Measurements from ENCODE around the gene GRAMD4.

GRAMD4 gene

GRCh38 chr22:46656856-46657654 is 36.9 kb downstream of the GRAMD4 start:
- no peak for DNase-seq (ENCODE audit: low spot score)

GRCh38 chr22:46657655-46657953 is 37.4 kb downstream of the GRAMD4 start:
- DNase-seq (ENCODE audit: low spot score) = no peak

- no peak for DNase-seq (ENCODE audit: low spot score)
Observed at GRCh38 chr22:46657996-46658947, 38.1 kb downstream of the GRAMD4 start.

- no peak for DNase-seq (ENCODE audit: low spot score)
Observed at GRCh38 chr22:46659059-46659790, 39.0 kb downstream of the GRAMD4 start.

- DNase-seq (ENCODE audit: low spot score) = no peak
Observed at GRCh38 chr22:46659791-46660186, 39.6 kb downstream of the GRAMD4 start.

- DNase-seq (ENCODE audit: low spot score) = peak; percentile 10
Observed at GRCh38 chr22:46660604-46661201, 40.5 kb downstream of the GRAMD4 start.

- DNase-seq (ENCODE audit: low spot score) = no peak
Observed at GRCh38 chr22:46661221-46661851, 41.1 kb downstream of the GRAMD4 start.

GRCh38 chr22:46662226-46662625 is 42.0 kb downstream of the GRAMD4 start:
- no peak for DNase-seq (ENCODE audit: low spot score)

- no peak for DNase-seq (ENCODE audit: low spot score)
Observed at GRCh38 chr22:46663001-46663400, 42.8 kb downstream of the GRAMD4 start.

GRCh38 chr22:46663436-46664100 is 43.4 kb downstream of the GRAMD4 start:
- no peak for DNase-seq (ENCODE audit: low spot score)

GRCh38 chr22:46664301-46664855 is 44.2 kb downstream of the GRAMD4 start:
- DNase-seq (ENCODE audit: low spot score) = no peak

- no peak for DNase-seq (ENCODE audit: low spot score)
Observed at GRCh38 chr22:46665151-46665695, 45.0 kb downstream of the GRAMD4 start.

- no peak for DNase-seq (ENCODE audit: low spot score)
Observed at GRCh38 chr22:46665751-46666280, 45.6 kb downstream of the GRAMD4 start.

- DNase-seq (ENCODE audit: low spot score) = no peak
Observed at GRCh38 chr22:46666577-46667244, 46.5 kb downstream of the GRAMD4 start.

- no peak for DNase-seq (ENCODE audit: low spot score)
Observed at GRCh38 chr22:46667245-46667623, 47.0 kb downstream of the GRAMD4 start.

GRCh38 chr22:46668116-46668515 is 47.9 kb downstream of the GRAMD4 start:
- no peak for DNase-seq (ENCODE audit: low spot score)

GRCh38 chr22:46669201-46669600 is 49.0 kb downstream of the GRAMD4 start:
- DNase-seq (ENCODE audit: low spot score) = no peak

- no peak for DNase-seq (ENCODE audit: low spot score)
Observed at GRCh38 chr22:46671824-46672432, 51.7 kb downstream of the GRAMD4 start.

GRCh38 chr22:46672731-46673130 is 52.5 kb downstream of the GRAMD4 start:
- peak; percentile 13 for DNase-seq (ENCODE audit: low spot score)

Data from hematopoietic multipotent progenitor cell treated with erythropoietin and hydrocortisone succinate and interleukin-3 and kit ligand, for 15 days (in vitro differentiated cells).